Measurements from ENCODE around the gene PIP5K1C.

Gene PIP5K1C

GRCh38 chr19:3636506-3636905 is 63.8 kb downstream of the PIP5K1C start:
- H2BK5ac ChIP-seq (ENCODE audit: low read depth, low read length, poor library complexity, severe bottlenecking), result no peak overlapping the region
- no peak overlapping the region for H2BK120ac ChIP-seq (ENCODE audit: low read depth, low read length)
- H3K36me3 ChIP-seq (ENCODE audit: control insufficient read depth in 1 of 2, insufficient read depth in 2 of 2, low read depth in 1 of 2, low read length in 2 of 2), result peaks cover 43 to 88% of the 10 kb centered on the region in 2 experiments
- no peak overlapping the region for H2AK5ac ChIP-seq (ENCODE audit: low read length, severe bottlenecking)
- 95% methylated on average over 20 of the region's 20 CpGs for WGBS
- H3K27me3 ChIP-seq (ENCODE audit: control insufficient read depth in 1 of 2, insufficient read depth in 1 of 2, low read length in 2 of 2), result no peaks in the 10 kb centered on the region
- H3K4me3 ChIP-seq (ENCODE audit: insufficient read depth in 1 of 2, low read depth in 1 of 2, low read length in 2 of 2), result no peak overlapping the region
- H3K4ac ChIP-seq (ENCODE audit: low read depth in 1 of 2, low read length in 2 of 2), result no peak overlapping the region
- peaks cover 44% of the 10 kb centered on the region for H3K79me1 ChIP-seq (replicated peaks; ENCODE audit: low read length, poor library complexity, severe bottlenecking)
- no peak for DNase-seq
- H3K18ac ChIP-seq (ENCODE audit: low read depth in 1 of 2, low read length in 2 of 2), result no peak overlapping the region
- H4K91ac ChIP-seq (ENCODE audit: low read length), result no peak overlapping the region
- no peaks in the 10 kb centered on the region for H3K4me1 ChIP-seq (ENCODE audit: control insufficient read depth, insufficient read depth, low read depth, low read length)
- H4K8ac ChIP-seq (ENCODE audit: low read length), result peak overlapping the region; percentile 31
- H3K14ac ChIP-seq (ENCODE audit: low read length in 2 of 2), result no peak overlapping the region
- no peaks in the 10 kb centered on the region for H3K9me3 ChIP-seq (ENCODE audit: control insufficient read depth, low read length)
- H3K27ac ChIP-seq (ENCODE audit: low read length, poor library complexity, severe bottlenecking), result no peak overlapping the region
- H3K23ac ChIP-seq (ENCODE audit: low read length in 2 of 2), result no peak overlapping the region
- no peak overlapping the region for H3K4me2 ChIP-seq (ENCODE audit: low read length, poor library complexity, severe bottlenecking)
- H2BK12ac ChIP-seq (ENCODE audit: low read length in 2 of 2), result no peak overlapping the region
- H2BK15ac ChIP-seq (ENCODE audit: low read depth, poor library complexity, severe bottlenecking), result no peak overlapping the region
- no peak overlapping the region for H3K9ac ChIP-seq (ENCODE audit: low read length)
- no peak overlapping the region for H2AFZ ChIP-seq (ENCODE audit: low read depth, low read length)

GRCh38 chr19:3634496-3635045 is 65.7 kb downstream of the PIP5K1C start:
- Histone ChIP-seq H3K14ac (ENCODE audit: low read length in 2 of 2) (no peak overlapping the region), H3K27me3 (ENCODE audit: control insufficient read depth in 1 of 2, insufficient read depth in 1 of 2, low read length in 2 of 2) (no peaks in the 10 kb centered on the region), H3K9me3 (ENCODE audit: control insufficient read depth, low read length) (no peaks in the 10 kb centered on the region), H2BK12ac (ENCODE audit: low read length in 2 of 2) (no peak overlapping the region), H3K4me1 (ENCODE audit: control insufficient read depth, insufficient read depth, low read depth, low read length) (peaks cover 1% of the 10 kb centered on the region), H3K27ac (ENCODE audit: low read length, poor library complexity, severe bottlenecking) (no peak overlapping the region), H3K18ac (ENCODE audit: low read depth in 1 of 2, low read length in 2 of 2) (no peak overlapping the region), H2BK120ac (ENCODE audit: low read depth, low read length) (no peak overlapping the region), H3K4me2 (ENCODE audit: low read length, poor library complexity, severe bottlenecking) (no peak overlapping the region), H3K4me3 (ENCODE audit: insufficient read depth in 1 of 2, low read depth in 1 of 2, low read length in 2 of 2) (no peak overlapping the region), H3K4ac (ENCODE audit: low read depth in 1 of 2, low read length in 2 of 2) (no peak overlapping the region), H4K91ac (ENCODE audit: low read length) (no peak overlapping the region), H3K23ac (ENCODE audit: low read length in 2 of 2) (no peak overlapping the region), H4K8ac (ENCODE audit: low read length) (no peak overlapping the region), H3K36me3 (ENCODE audit: control insufficient read depth in 1 of 2, insufficient read depth in 2 of 2, low read depth in 1 of 2, low read length in 2 of 2) (peaks cover 45 to 91% of the 10 kb centered on the region in 2 experiments), H2BK5ac (ENCODE audit: low read depth, low read length, poor library complexity, severe bottlenecking) (no peak overlapping the region), H2BK15ac (ENCODE audit: low read depth, poor library complexity, severe bottlenecking) (no peak overlapping the region), H3K79me1 (replicated peaks; ENCODE audit: low read length, poor library complexity, severe bottlenecking) (peaks cover 48% of the 10 kb centered on the region), H2AK5ac (ENCODE audit: low read length, severe bottlenecking) (no peak overlapping the region), H3K9ac (ENCODE audit: low read length) (no peak overlapping the region), H2AFZ (ENCODE audit: low read depth, low read length) (no peak overlapping the region)
- 96% methylated on average over 19 of the region's 19 CpGs for WGBS
- no peak for DNase-seq

GRCh38 chr19:3633559-3633988 is 66.7 kb downstream of the PIP5K1C start:
- no peak overlapping the region for H3K4ac ChIP-seq (ENCODE audit: low read depth in 1 of 2, low read length in 2 of 2)
- no peak overlapping the region for H2AK5ac ChIP-seq (ENCODE audit: low read length, severe bottlenecking)
- no peak overlapping the region for H3K9ac ChIP-seq (ENCODE audit: low read length)
- peaks cover 1% of the 10 kb centered on the region for H3K4me1 ChIP-seq (ENCODE audit: control insufficient read depth, insufficient read depth, low read depth, low read length)
- H3K4me3 ChIP-seq (ENCODE audit: insufficient read depth in 1 of 2, low read depth in 1 of 2, low read length in 2 of 2), result no peak overlapping the region
- no peak overlapping the region for H4K8ac ChIP-seq (ENCODE audit: low read length)
- H2BK5ac ChIP-seq (ENCODE audit: low read depth, low read length, poor library complexity, severe bottlenecking), result no peak overlapping the region
- no peak overlapping the region for H4K91ac ChIP-seq (ENCODE audit: low read length)
- no peak overlapping the region for H3K23ac ChIP-seq (ENCODE audit: low read length in 2 of 2)
- no peak overlapping the region for H3K14ac ChIP-seq (ENCODE audit: low read length in 2 of 2)
- H3K18ac ChIP-seq (ENCODE audit: low read depth in 1 of 2, low read length in 2 of 2), result no peak overlapping the region
- no peak for DNase-seq
- H2AFZ ChIP-seq (ENCODE audit: low read depth, low read length), result no peak overlapping the region
- 92% methylated on average over 22 of the region's 22 CpGs for WGBS
- peaks cover 43% of the 10 kb centered on the region for H3K79me1 ChIP-seq (replicated peaks; ENCODE audit: low read length, poor library complexity, severe bottlenecking)
- no peaks in the 10 kb centered on the region for H3K27me3 ChIP-seq (ENCODE audit: control insufficient read depth in 1 of 2, insufficient read depth in 1 of 2, low read length in 2 of 2)
- H3K4me2 ChIP-seq (ENCODE audit: low read length, poor library complexity, severe bottlenecking), result no peak overlapping the region
- no peak overlapping the region for H2BK120ac ChIP-seq (ENCODE audit: low read depth, low read length)
- H3K27ac ChIP-seq (ENCODE audit: low read length, poor library complexity, severe bottlenecking), result no peak overlapping the region
- H3K36me3 ChIP-seq (ENCODE audit: control insufficient read depth in 1 of 2, insufficient read depth in 2 of 2, low read depth in 1 of 2, low read length in 2 of 2), result peaks cover 36 to 81% of the 10 kb centered on the region in 2 experiments
- H2BK12ac ChIP-seq (ENCODE audit: low read length in 2 of 2), result no peak overlapping the region
- no peaks in the 10 kb centered on the region for H3K9me3 ChIP-seq (ENCODE audit: control insufficient read depth, low read length)
- H2BK15ac ChIP-seq (ENCODE audit: low read depth, poor library complexity, severe bottlenecking), result no peak overlapping the region

GRCh38 chr19:3632739-3633558 is 67.3 kb downstream of the PIP5K1C start:
- no peak overlapping the region for H3K23ac ChIP-seq (ENCODE audit: low read length in 2 of 2)
- H4K8ac ChIP-seq (ENCODE audit: low read length), result no peak overlapping the region
- DNase-seq, result no peak
- H3K9ac ChIP-seq (ENCODE audit: low read length), result no peak overlapping the region
- no peak overlapping the region for H4K91ac ChIP-seq (ENCODE audit: low read length)
- no peak overlapping the region for H3K4ac ChIP-seq (ENCODE audit: low read depth in 1 of 2, low read length in 2 of 2)
- no peak overlapping the region for H3K14ac ChIP-seq (ENCODE audit: low read length in 2 of 2)
- H2AFZ ChIP-seq (ENCODE audit: low read depth, low read length), result no peak overlapping the region
- no peak overlapping the region for H3K4me2 ChIP-seq (ENCODE audit: low read length, poor library complexity, severe bottlenecking)
- H3K4me1 ChIP-seq (ENCODE audit: control insufficient read depth, insufficient read depth, low read depth, low read length), result peaks cover 1% of the 10 kb centered on the region
- no peak overlapping the region for H2BK5ac ChIP-seq (ENCODE audit: low read depth, low read length, poor library complexity, severe bottlenecking)
- H2BK120ac ChIP-seq (ENCODE audit: low read depth, low read length), result no peak overlapping the region
- H3K36me3 ChIP-seq (ENCODE audit: control insufficient read depth in 1 of 2, insufficient read depth in 2 of 2, low read depth in 1 of 2, low read length in 2 of 2), result peaks cover 33 to 78% of the 10 kb centered on the region in 2 experiments
- H2BK15ac ChIP-seq (ENCODE audit: low read depth, poor library complexity, severe bottlenecking), result no peak overlapping the region
- no peak overlapping the region for H3K18ac ChIP-seq (ENCODE audit: low read depth in 1 of 2, low read length in 2 of 2)
- no peak overlapping the region for H3K27ac ChIP-seq (ENCODE audit: low read length, poor library complexity, severe bottlenecking)
- no peak overlapping the region for H3K4me3 ChIP-seq (ENCODE audit: insufficient read depth in 1 of 2, low read depth in 1 of 2, low read length in 2 of 2)
- peaks cover 37% of the 10 kb centered on the region for H3K79me1 ChIP-seq (replicated peaks; ENCODE audit: low read length, poor library complexity, severe bottlenecking)
- H2AK5ac ChIP-seq (ENCODE audit: low read length, severe bottlenecking), result no peak overlapping the region
- no peaks in the 10 kb centered on the region for H3K27me3 ChIP-seq (ENCODE audit: control insufficient read depth in 1 of 2, insufficient read depth in 1 of 2, low read length in 2 of 2)
- no peak overlapping the region for H2BK12ac ChIP-seq (ENCODE audit: low read length in 2 of 2)
- H3K9me3 ChIP-seq (ENCODE audit: control insufficient read depth, low read length), result no peaks in the 10 kb centered on the region
- WGBS, result 93% methylated on average over 50 of the region's 50 CpGs

Measured in mesenchymal stem cell (in vitro differentiated cells and primary cell).